Adrenal gland (tissue), 12 donors: Measurements from ENCODE around the gene DHDH. TPM values are rescaled to one million over a fixed set of nuclear protein-coding genes. Genes with fewer than 3 reads are reported as not detected.

Source experiments
- DNase-seq, 7 donors: peaks; one replicate each; pipeline ENCODE4 v3.0.0-alpha.2; 2019 to 2020
- H3K27ac ChIP-seq, 5 donors: fragments of 200-600 bp; sonication (generic) in 4 of 5; 1 replicate in 3 of 5; 2 replicates in 2 of 5; pipeline versions ENCODE4 v1.5.1 to v1.8.0; 2016 to 2020; ENCODE audit warnings: mild to moderate bottlenecking in 1 of 5
- H3K27me3 ChIP-seq: fragments of 200-600 bp; 2 replicates; pipeline ENCODE4 v1.8.0; 2021
- H3K36me3 ChIP-seq, 2 donors: fragments of 200-600 bp; replicated peaks in 1 of 2; 1 replicate in 1 of 2; 2 replicates in 1 of 2; pipeline versions ENCODE4 v1.5.1 to v1.8.0; 2018 to 2022
- H3K4me1 ChIP-seq, 2 donors: fragments of 200-600 bp; replicated peaks in 1 of 2; 1 replicate in 1 of 2; 2 replicates in 1 of 2; pipeline versions ENCODE4 v1.5.1 to v1.8.0; 2018 to 2021
- H3K4me3 ChIP-seq, 4 donors: fragments of 200-600 bp; sonication (generic) in 3 of 4; one replicate each; pipeline ENCODE4 v1.5.1; 2016 to 2018
- H3K9me3 ChIP-seq, 3 donors: fragments of 200-600 bp; sonication (generic) in 1 of 3; replicated peaks in 1 of 3; 1 replicate in 2 of 3; 2 replicates in 1 of 3; pipeline versions ENCODE4 v1.5.1 to v1.8.0; 2016 to 2021
- CTCF ChIP-seq, 6 experiments: fragments of 450-650 bp in 4 of 6; fragments of 200-600 bp in 2 of 6; sonication (generic) in 1 of 6; IDR thresholded peaks; 1 replicate in 5 of 6; 2 replicates in 1 of 6; pipeline versions ENCODE4 v1.5.1 to v1.8.0; 2016 to 2021; ENCODE audit warnings: antibody characterized with exemption in 6 of 6, mild to moderate bottlenecking in 2 of 6, moderate library complexity in 1 of 6
- POLR2A ChIP-seq, 2 donors: fragments of 450-650 bp; IDR thresholded peaks; one replicate each; pipeline ENCODE4 v1.6.1; 2017; ENCODE audit warnings: antibody characterized with exemption in 2 of 2, mild to moderate bottlenecking in 2 of 2, moderate library complexity in 1 of 2
- WGBS, 4 donors: extraction: QIAGEN DNeasy Blood & Tissue Kit in 2 of 4; methylation state at CpG; one replicate each; pipeline versions ENCODE4 v1.1.5 to v1.1.7; 2013 to 2017; 5-methylcytosine and 5-hydroxymethylcytosine counted together
- intact Hi-C, 2 donors: fragments of 100-400 bp; cut with DNase I; formaldehyde crosslinking; loops; one replicate each; pipeline versions ENCODE4 v1.14.1 to v1.15.0; 2022 to 2023
- polyA plus RNA-seq, 3 donors: library from polyadenylated mRNA; stranded (reverse); fragments of 200-250 nt in 2 of 3; fragments of 350-450 nt in 1 of 3; fragmentation: Illumina TruSeq in 1 of 3; extraction: RNeasy Lipid Tissue Mini Kit (QIAGEN cat#74804) in 1 of 3; gene quantifications; one replicate each; pipeline ENCODE4 v1.2.3, GENCODE V29; 2013 to 2014
- total RNA-seq, 9 donors: library from RNA; depleted of rRNA in 4 of 9; stranded (reverse); fragments of >200 nt in 4 of 9; fragments of 120-200 nt in 1 of 9; fragmentation: NEBNext Ultra II Directional in 1 of 9; extraction: Animal tissue kit (Norgen Biotek cat#: 25700) in 1 of 9; gene quantifications; one replicate each; pipeline versions ENCODE4 v1.1.0 to v1.2.4, GENCODE V29; 2013 to 2023
- donor health status: healthy with polysubstance abuse.
- donor health status: Bipolar disorder and iron deficiency.
- donor health status: DM: yes; HTN: yes; CAD: no.
- donor health status: DM: no; HTN: no; CAD: no.
- donor health status: DM: no; HTN: no; CAD: no.
- donor health status: DM: yes; HTN: yes; CAD: no.

The DHDH gene
- total and polyA plus RNA-seq, 12 donors, result 0.17 to 2.8 (median 0.38) TPM; not detected in 5

DNA sequence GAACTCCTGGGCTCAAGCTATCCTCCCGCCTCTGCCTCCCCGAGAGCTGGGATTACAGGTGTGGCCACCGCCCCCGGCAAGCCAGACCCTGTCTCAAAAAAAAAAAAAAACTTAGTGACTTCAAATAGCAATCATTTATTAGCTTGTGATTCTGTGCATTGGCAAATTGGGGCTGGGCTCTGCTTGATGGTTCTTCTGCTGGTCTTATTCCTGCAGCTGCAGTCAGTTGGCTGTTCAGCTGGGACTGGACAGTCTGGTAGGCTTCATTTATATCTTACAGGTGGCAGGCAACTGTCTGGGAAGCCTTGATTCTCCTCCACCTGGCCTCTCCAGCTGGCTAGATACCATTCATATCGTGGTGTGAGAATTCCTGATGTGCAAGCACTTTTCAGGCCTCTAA is 7.4 kb downstream of the DHDH start:
- 92 to 100% (median 95%) methylated on average over 2 to 5 of the region's 5 CpGs for WGBS, 4 donors

GRCh38 chr19:48943081-48943480 is 9.6 kb downstream of the DHDH start:
- Histone ChIP-seq H3K4me3 (no peak overlapping the region), H3K27me3 (no peaks in the 10 kb centered on the region), H3K27ac (no peak overlapping the region), H3K4me1 (no peaks in the 10 kb centered on the region), H3K9me3 (peaks cover 0 to 7% (median 0%) of the 10 kb centered on the region in 3 donors), H3K36me3 (no peaks in the 10 kb centered on the region)
- intact Hi-C loops, result no loop called here
- TF ChIP-seq POLR2A (IDR thresholded peaks at IDR 0.05), result no peak
- no peak for TF ChIP-seq CTCF (IDR thresholded peaks at IDR 0.05)
- 88 to 97% (median 92%) methylated on average over 6 of the region's 6 CpGs for WGBS, 4 donors
- no peak for DNase-seq

More for the DNA sequence above, 7.4 kb downstream of the DHDH start:
- Histone ChIP-seq H3K9me3 (peaks cover 0 to 7% (median 0%) of the 10 kb centered on the region in 3 donors), H3K27me3 (no peaks in the 10 kb centered on the region), H3K36me3 (no peaks in the 10 kb centered on the region), H3K4me1 (no peaks in the 10 kb centered on the region), H3K27ac (no peak overlapping the region), H3K4me3 (no peak overlapping the region)
- no peak for TF ChIP-seq CTCF (IDR thresholded peaks at IDR 0.05)
- TF ChIP-seq POLR2A (IDR thresholded peaks at IDR 0.05), result no peak
- DNase-seq, result no peak
- intact Hi-C loops, result no loop called here

DNA sequence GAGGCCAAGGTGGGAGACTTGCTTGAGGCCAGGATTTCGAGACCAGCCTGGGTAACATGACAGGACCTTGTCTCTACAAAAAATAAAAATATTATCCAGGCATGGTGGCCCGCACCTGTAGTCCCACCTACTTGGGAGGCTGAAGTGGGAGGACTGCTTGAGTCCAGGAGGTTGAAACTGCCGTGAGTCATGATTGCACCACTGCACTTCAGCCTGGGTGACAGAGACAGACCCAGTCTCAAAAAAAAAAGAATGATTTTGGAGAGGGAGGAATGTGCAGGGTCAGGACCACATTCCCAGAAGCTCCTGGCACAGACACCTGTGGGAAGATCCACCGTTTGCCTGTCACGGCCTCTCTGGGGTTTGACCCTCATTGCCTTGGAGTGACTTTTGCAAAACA is 11.9 kb downstream of the DHDH start:
- WGBS, 4 donors, result 83 to 89% (median 86%) methylated on average over 5 of the region's 5 CpGs

DNA sequence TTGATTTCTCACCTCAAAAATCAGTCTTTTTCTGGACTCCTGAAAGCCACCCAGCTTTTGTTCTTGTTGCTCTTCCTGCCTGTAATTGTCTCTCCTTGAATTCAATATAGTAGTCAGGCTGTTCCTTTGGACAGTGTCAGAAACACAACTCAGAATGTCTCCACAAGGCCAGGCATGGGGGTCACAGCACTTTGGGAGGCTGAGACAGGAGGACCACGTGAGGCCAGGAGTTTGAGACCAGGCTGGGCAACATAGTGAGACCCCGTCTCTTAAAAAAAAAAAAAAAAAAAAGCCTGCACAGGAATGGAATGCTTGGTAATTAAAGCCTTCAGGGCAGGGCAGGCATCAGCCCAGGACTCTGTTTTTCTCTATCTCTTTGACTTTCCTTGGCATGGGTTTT is 12.3 kb downstream of the DHDH start:
- Histone ChIP-seq H3K27ac (no peak overlapping the region), H3K9me3 (peaks cover 0 to 5% (median 0%) of the 10 kb centered on the region in 3 donors), H3K4me3 (no peak overlapping the region), H3K27me3 (no peaks in the 10 kb centered on the region), H3K4me1 (no peaks in the 10 kb centered on the region), H3K36me3 (no peaks in the 10 kb centered on the region)
- no peak for DNase-seq
- no peak for TF ChIP-seq POLR2A (IDR thresholded peaks at IDR 0.05)
- no peak for TF ChIP-seq CTCF (IDR thresholded peaks at IDR 0.05)
- WGBS, 4 donors, result 78 to 94% (median 87%) methylated on average over 2 of the region's 2 CpGs
- intact Hi-C loops, result no loop called here

More for the DNA sequence above, 11.9 kb downstream of the DHDH start:
- DNase-seq, result no peak
- Histone ChIP-seq H3K36me3 (no peaks in the 10 kb centered on the region), H3K9me3 (peaks cover 0 to 7% (median 0%) of the 10 kb centered on the region in 3 donors), H3K4me1 (no peaks in the 10 kb centered on the region), H3K27ac (no peak overlapping the region), H3K4me3 (no peak overlapping the region), H3K27me3 (no peaks in the 10 kb centered on the region)
- TF ChIP-seq CTCF (IDR thresholded peaks at IDR 0.05), result no peak
- no peak for TF ChIP-seq POLR2A (IDR thresholded peaks at IDR 0.05)
- intact Hi-C loops, result no loop called here
